Neural progenitor cell (in vitro differentiated cells): Measurements from ENCODE around the gene WSCD2. TPM values are rescaled to one million over a fixed set of nuclear protein-coding genes. Genes with fewer than 3 reads are reported as not detected.

Experiments
- DNase-seq: peaks from one replicate; pipeline ENCODE4 v3.0.0-alpha.2; 2016; ENCODE audit warnings: low spot score
- H2AFZ ChIP-seq: fragments of 200-600 bp; sonication (generic); replicated peaks from 2 replicates; pipeline ENCODE4 v1.6.1; 2016; ENCODE audit warnings: antibody characterized with exemption
- H3F3A ChIP-seq: fragments of 200-600 bp; sonication (generic); 2 replicates; pipeline ENCODE4 v1.6.1; 2016; ENCODE audit warnings: antibody characterized with exemption, low read depth
- H3K27ac ChIP-seq: fragments of 200-600 bp; sonication (generic); 2 replicates; pipeline ENCODE4 v1.5.1; 2016; ENCODE audit warnings: mild to moderate bottlenecking
- H3K27me3 ChIP-seq: fragments of 200-600 bp; sonication (generic); 2 replicates; pipeline ENCODE4 v1.6.1; 2016; ENCODE audit warnings: mild to moderate bottlenecking, moderate library complexity
- H3K36me3 ChIP-seq: fragments of 200-600 bp; sonication (generic); 2 replicates; pipeline ENCODE4 v1.5.1; 2016
- H3K4me1 ChIP-seq: fragments of 200-600 bp; sonication (generic); 2 replicates; pipeline ENCODE4 v1.6.1; 2016; ENCODE audit warnings: mixed run types
- H3K4me2 ChIP-seq: fragments of 200-600 bp; sonication (generic); 2 replicates; pipeline ENCODE4 v1.6.1; 2016
- H3K4me3 ChIP-seq: fragments of 200-600 bp; sonication (generic); 2 replicates; pipeline ENCODE4 v1.5.1; 2016
- H3K79me2 ChIP-seq: fragments of 200-600 bp; sonication (generic); 2 replicates; pipeline ENCODE4 v1.6.1; 2016; ENCODE audit warnings: low read depth
- H3K9ac ChIP-seq: fragments of 200-600 bp; sonication (generic); 2 replicates; pipeline ENCODE4 v1.6.1; 2016
- H3K9me3 ChIP-seq: fragments of 200-600 bp; sonication (generic); 2 replicates; pipeline ENCODE4 v1.5.1; 2016; ENCODE audit warnings: low read depth
- H4K20me1 ChIP-seq: fragments of 200-600 bp; sonication (generic); 2 replicates; pipeline ENCODE4 v1.6.1; 2016; ENCODE audit warnings: low read depth
- H3K27ac Mint-ChIP-seq: 3 replicates; pipeline ENCODE4 v1.8.0; 2021; ENCODE audit warnings: mixed read lengths
- H3K27me3 Mint-ChIP-seq: 2 replicates; pipeline ENCODE4 v1.8.0; 2022; ENCODE audit warnings: low read depth, mild to moderate bottlenecking, inconsistent platforms, moderate library complexity, mixed read lengths; ENCODE audit not compliant: insufficient read depth
- H3K36me3 Mint-ChIP-seq: 3 replicates; pipeline ENCODE4 v1.8.0; 2021; ENCODE audit warnings: mixed read lengths
- H3K4me1 Mint-ChIP-seq: 3 replicates; pipeline ENCODE4 v1.8.0; 2021; ENCODE audit warnings: mixed read lengths
- H3K4me3 Mint-ChIP-seq: 3 replicates; pipeline ENCODE4 v1.8.0; 2021; ENCODE audit warnings: mild to moderate bottlenecking, moderate library complexity, mixed read lengths
- H3K9me3 Mint-ChIP-seq: 3 replicates; pipeline ENCODE4 v1.8.0; 2020; ENCODE audit warnings: mixed read lengths
- EZH2 ChIP-seq: fragments of 200-600 bp; sonication (generic); IDR thresholded peaks from 2 replicates; pipeline ENCODE4 v1.6.1; 2017; ENCODE audit warnings: antibody characterized with exemption, mild to moderate bottlenecking, moderate library complexity
- EZH2phosphoT487 ChIP-seq: fragments of 200-600 bp; sonication (generic); IDR thresholded peaks from 2 replicates; pipeline ENCODE4 v1.6.1; 2017; ENCODE audit warnings: antibody characterized with exemption
- total RNA-seq: library from RNA; depleted of rRNA; stranded (reverse); fragments of >200 nt; gene quantifications from 2 replicates; pipeline ENCODE4 v1.2.3, GENCODE V29; 2015; ENCODE audit warnings: low replicate concordance
- TF ChIP-seq, protein P1 (sequence below): fragments of 200-600 bp; sonication (generic); IDR thresholded peaks from 2 replicates; pipeline ENCODE4 v1.5.1; 2017; ENCODE audit warnings: antibody characterized with exemption, mild to moderate bottlenecking

WSCD2 gene
- total RNA-seq, 1 donor from 2014 or later: 6.6 TPM

GRCh38 chr12:108166505-108166904 is 37.4 kb downstream of the WSCD2 start:
- Histone ChIP-seq H2AFZ (no peak overlapping the region), H3K27ac (no peak overlapping the region), H3F3A (peaks cover under 1% of the 10 kb centered on the region), H3K9me3 (no peaks in the 10 kb centered on the region), H3K27me3 (no peaks in the 10 kb centered on the region), H4K20me1 (no peaks in the 10 kb centered on the region), H3K4me3 (no peak overlapping the region), H3K4me2 (no peak overlapping the region), H3K79me2 (no peaks in the 10 kb centered on the region), H3K36me3 (no peaks in the 10 kb centered on the region), H3K4me1 (no peaks in the 10 kb centered on the region), H3K9ac (no peak overlapping the region)
- peaks cover 13% of the 10 kb centered on the region for H3K27me3 Mint-ChIP-seq
- H3K36me3 Mint-ChIP-seq: no peaks in the 10 kb centered on the region
- H3K4me1 Mint-ChIP-seq: peaks cover 4% of the 10 kb centered on the region
- no peaks in the 10 kb centered on the region for H3K9me3 Mint-ChIP-seq
- DNase-seq: no peak
- no peak overlapping the region for H3K4me3 Mint-ChIP-seq
- H3K27ac Mint-ChIP-seq: peak overlapping the region; percentile 47
- TF ChIP-seq, protein P1, sequence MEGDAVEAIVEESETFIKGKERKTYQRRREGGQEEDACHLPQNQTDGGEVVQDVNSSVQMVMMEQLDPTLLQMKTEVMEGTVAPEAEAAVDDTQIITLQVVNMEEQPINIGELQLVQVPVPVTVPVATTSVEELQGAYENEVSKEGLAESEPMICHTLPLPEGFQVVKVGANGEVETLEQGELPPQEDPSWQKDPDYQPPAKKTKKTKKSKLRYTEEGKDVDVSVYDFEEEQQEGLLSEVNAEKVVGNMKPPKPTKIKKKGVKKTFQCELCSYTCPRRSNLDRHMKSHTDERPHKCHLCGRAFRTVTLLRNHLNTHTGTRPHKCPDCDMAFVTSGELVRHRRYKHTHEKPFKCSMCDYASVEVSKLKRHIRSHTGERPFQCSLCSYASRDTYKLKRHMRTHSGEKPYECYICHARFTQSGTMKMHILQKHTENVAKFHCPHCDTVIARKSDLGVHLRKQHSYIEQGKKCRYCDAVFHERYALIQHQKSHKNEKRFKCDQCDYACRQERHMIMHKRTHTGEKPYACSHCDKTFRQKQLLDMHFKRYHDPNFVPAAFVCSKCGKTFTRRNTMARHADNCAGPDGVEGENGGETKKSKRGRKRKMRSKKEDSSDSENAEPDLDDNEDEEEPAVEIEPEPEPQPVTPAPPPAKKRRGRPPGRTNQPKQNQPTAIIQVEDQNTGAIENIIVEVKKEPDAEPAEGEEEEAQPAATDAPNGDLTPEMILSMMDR: no peak

DNA sequence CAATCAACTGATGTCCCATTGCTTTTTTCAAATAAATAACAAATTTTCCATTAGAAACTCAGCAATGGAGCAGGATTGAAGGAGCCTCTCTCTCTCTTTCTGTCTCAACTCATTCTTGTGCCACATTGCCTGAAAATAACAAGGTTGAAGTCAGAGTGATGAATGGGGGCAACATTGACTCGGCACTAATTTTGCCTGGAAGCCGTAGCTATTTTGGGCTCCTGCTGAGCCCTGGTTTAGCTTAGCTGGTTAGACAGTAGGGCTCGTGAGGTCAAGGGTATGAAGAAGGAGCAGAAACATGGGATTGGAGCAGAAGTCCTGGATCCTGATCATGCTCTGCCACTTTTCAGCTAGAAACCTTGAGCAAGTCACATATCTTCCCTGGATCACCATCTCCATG is 38.9 kb downstream of the WSCD2 start:
- TF ChIP-seq EZH2phosphoT487 (no peak), EZH2 (no peak)
- TF ChIP-seq, protein P1: no peak
- Mint-ChIP-seq H3K27ac (no peak overlapping the region), H3K4me1 (peaks cover 11% of the 10 kb centered on the region), H3K36me3 (no peaks in the 10 kb centered on the region), H3K4me3 (no peak overlapping the region), H3K9me3 (no peaks in the 10 kb centered on the region), H3K27me3 (peaks cover 14% of the 10 kb centered on the region)
- H2AFZ ChIP-seq: no peak overlapping the region
- no peaks in the 10 kb centered on the region for H3K79me2 ChIP-seq
- peaks cover 15% of the 10 kb centered on the region for H3F3A ChIP-seq
- no peak overlapping the region for H3K27ac ChIP-seq
- H3K4me2 ChIP-seq: no peak overlapping the region
- no peak overlapping the region for H3K9ac ChIP-seq
- no peaks in the 10 kb centered on the region for H4K20me1 ChIP-seq
- no peaks in the 10 kb centered on the region for H3K27me3 ChIP-seq
- peaks cover 9% of the 10 kb centered on the region for H3K4me1 ChIP-seq
- no peaks in the 10 kb centered on the region for H3K36me3 ChIP-seq
- H3K4me3 ChIP-seq: no peak overlapping the region
- H3K9me3 ChIP-seq: no peaks in the 10 kb centered on the region
- DNase-seq: no peak

DNA sequence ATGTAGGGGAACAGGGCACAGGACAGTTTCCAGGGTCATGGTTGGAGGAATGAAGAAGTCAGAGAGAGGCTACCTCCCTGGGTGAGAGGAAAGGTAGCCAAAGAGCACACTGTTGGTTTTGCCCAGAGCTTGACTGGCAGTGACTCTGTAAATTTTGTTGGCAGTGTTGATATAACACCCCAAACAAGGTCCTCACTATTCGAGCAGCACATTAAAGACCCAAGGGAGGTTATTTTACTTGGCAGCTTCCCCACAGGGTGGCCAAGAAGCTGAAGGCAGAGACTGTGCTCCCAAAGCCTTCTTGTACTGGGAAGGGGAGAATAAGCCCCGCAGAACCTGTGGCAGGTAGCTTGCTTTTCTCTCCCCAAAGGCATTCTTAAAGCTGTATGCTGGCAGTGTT is 40.6 kb downstream of the WSCD2 start:
- TF ChIP-seq EZH2phosphoT487: no peak
- TF ChIP-seq, protein P1: no peak
- TF ChIP-seq EZH2: no peak

More for the DNA sequence above, 40.6 kb downstream of the WSCD2 start:
- Mint-ChIP-seq H3K27ac (no peak overlapping the region), H3K27me3 (peaks cover 13% of the 10 kb centered on the region), H3K4me3 (no peak overlapping the region), H3K36me3 (no peaks in the 10 kb centered on the region), H3K4me1 (peaks cover 24% of the 10 kb centered on the region), H3K9me3 (no peaks in the 10 kb centered on the region)
- no peak overlapping the region for H3K27ac ChIP-seq
- DNase-seq: no peak
- H3K4me3 ChIP-seq: no peak overlapping the region
- H4K20me1 ChIP-seq: no peaks in the 10 kb centered on the region
- no peaks in the 10 kb centered on the region for H3K36me3 ChIP-seq
- H3K4me1 ChIP-seq: peaks cover 15% of the 10 kb centered on the region
- no peaks in the 10 kb centered on the region for H3K9me3 ChIP-seq
- no peak overlapping the region for H3K9ac ChIP-seq
- H3K4me2 ChIP-seq: no peak overlapping the region
- H3K27me3 ChIP-seq: no peaks in the 10 kb centered on the region
- H3F3A ChIP-seq: peaks cover 30% of the 10 kb centered on the region
- no peaks in the 10 kb centered on the region for H3K79me2 ChIP-seq
- H2AFZ ChIP-seq: no peak overlapping the region
